Right lobe of liver (tissue), 6 donors: ENCODE data around the gene CFH. TPM values are rescaled to one million over a fixed set of nuclear protein-coding genes. Genes with fewer than 3 reads are reported as not detected.
"Not testable (repeated sequence)": the region's sequence is repeated elsewhere in the genome, so short reads cannot be mapped to it uniquely, and the experiment has no call there.

Experiments
- ATAC-seq, 4 donors: fragments of 200-7000 bp; cut with Tn5 transposase; one replicate each; pipeline ENCODE4 v1.9.1; 2020; ENCODE audit warnings: mild to moderate bottlenecking in 4 of 4, moderate library complexity in 4 of 4
- DNase-seq, 3 donors: peaks; one replicate each; pipeline ENCODE4 v3.0.0-alpha.2; 2020
- H3K27ac ChIP-seq, 3 donors: fragments of 200-600 bp; one replicate each; pipeline ENCODE4 v1.8.0; 2022
- H3K27me3 ChIP-seq, 2 donors: fragments of 200-600 bp; one replicate each; pipeline ENCODE4 v1.8.0; 2022
- H3K36me3 ChIP-seq, 4 donors: fragments of 200-600 bp; sonication (generic) in 1 of 4; one replicate each; pipeline versions ENCODE4 v1.5.1 to v1.8.0; 2017 to 2022; ENCODE audit warnings: control low read depth in 1 of 4
- H3K4me1 ChIP-seq, 4 donors: fragments of 200-600 bp; sonication (generic) in 1 of 4; one replicate each; pipeline versions ENCODE4 v1.5.1 to v1.8.0; 2017 to 2022; ENCODE audit warnings: control low read depth in 1 of 4
- H3K4me3 ChIP-seq, 3 donors: fragments of 200-600 bp; one replicate each; pipeline ENCODE4 v1.8.0; 2022
- H3K9me3 ChIP-seq, 4 donors: fragments of 200-600 bp; sonication (generic) in 1 of 4; one replicate each; pipeline versions ENCODE4 v1.5.1 to v1.8.0; 2017 to 2022; ENCODE audit warnings: control low read depth in 1 of 4
- CTCF ChIP-seq, 4 donors: fragments of 200-600 bp in 3 of 4; fragments of 450-650 bp in 1 of 4; IDR thresholded peaks; one replicate each; pipeline versions ENCODE4 v1.5.1 to v1.8.0; 2016 to 2022; ENCODE audit warnings: antibody characterized with exemption in 4 of 4, mild to moderate bottlenecking in 2 of 4
- POLR2A ChIP-seq: fragments of 450-650 bp; IDR thresholded peaks from one replicate; pipeline ENCODE4 v1.6.1; 2017; ENCODE audit warnings: antibody characterized with exemption, mild to moderate bottlenecking
- WGBS: methylation state at CpG from one replicate; pipeline ENCODE4 v1.1.6; 2018; ENCODE audit warnings: low coverage, low lambda C conversion rate; ENCODE audit not compliant: insufficient coverage; ENCODE audit errors: missing lambda C conversion rate; 5-methylcytosine and 5-hydroxymethylcytosine counted together
- intact Hi-C, 2 donors: fragments of 100-400 bp; cut with DNase I; formaldehyde crosslinking; loops; one replicate each; pipeline versions ENCODE4 v1.11.2 to v1.14.1; 2022
- total RNA-seq, 6 experiments: library from RNA; depleted of rRNA in 2 of 6; stranded (reverse); fragments of >200 nt in 2 of 6; fragmentation: NEBNext Ultra II Directional in 3 of 6; extraction: Animal tissue kit (Norgen Biotek cat#: 25700) in 3 of 6; gene quantifications; one replicate each; pipeline versions ENCODE4 v1.1.0 to v1.2.4, GENCODE V29; 2016 to 2023
- donor health status: DM: no; HTN: yes; CAD: no.
- donor health status: DM: no; HTN: no; CAD: no.
- donor health status: DM: no; HTN: no; CAD: no.
- donor health status: DM: no; HTN: yes; CAD: no.
- donor health status: DM: no; HTN: yes; CAD: no.

The CFH gene
- total RNA-seq, 6 experiments from 2014 or later, result 663 to 1,371 (median 1,032) TPM

GRCh38 chr1:196774603-196775002 lies 122.8 kb downstream of the CFH start, which contains the start of gene CFHR3:
TSS of gene CFHR3 (plus strand) at chr1:196774840. CDS start at chr1:196774887, 47 bp downstream.
- no peak for DNase-seq
- Histone ChIP-seq H3K4me1 (peaks cover 0 to 27% (median 3%) of the 10 kb centered on the region in 4 donors), H3K36me3 (no peaks in the 10 kb centered on the region), H3K27ac (peak within 1 kb of the TSS; percentile 51 to 87 (median 84)), H3K4me3 (peak within 1 kb of the TSS; percentile 16 to 50 (median 47)), H3K27me3 (no peaks in the 10 kb centered on the region), H3K9me3 (no peaks in the 10 kb centered on the region)
- ATAC-seq, result peak; percentile 65 to 77 (median 74)
- intact Hi-C loops, result no loop called here
- no peak for TF ChIP-seq POLR2A
- TF ChIP-seq CTCF (IDR thresholded peaks at IDR 0.05), result no peak

- TF ChIP-seq CTCF (IDR thresholded peaks at IDR 0.05), result no peak
- 50% methylated on average over 7 of the region's 13 CpGs for WGBS
- H3K4me3 ChIP-seq, result peak overlapping the region in 2 of 3 donors; percentile 47 to 50
- H3K27ac ChIP-seq, result peak overlapping the region in 2 of 3 donors; percentile 84 to 87
- H3K9me3 ChIP-seq, result no peaks in the 10 kb centered on the region
- H3K36me3 ChIP-seq, result peaks cover 0 to 10% (median 0%) of the 10 kb centered on the region in 4 donors
- H3K4me1 ChIP-seq, result peaks cover 0 to 22% (median 0%) of the 10 kb centered on the region in 4 donors
- intact Hi-C loops, result no loop called here
- DNase-seq (no peak), ATAC-seq (no peak)
- no peaks in the 10 kb centered on the region for H3K27me3 ChIP-seq
These were observed 125.8 kb downstream of the CFH start for GRCh38 chr1:196777603-196778002.

- Histone ChIP-seq H3K36me3 (peaks cover 0 to 10% (median 0%) of the 10 kb centered on the region in 4 donors), H3K9me3 (no peaks in the 10 kb centered on the region), H3K4me1 (peaks cover 0 to 13% (median 0%) of the 10 kb centered on the region in 4 donors), H3K4me3 (no peak overlapping the region), H3K27ac (peak overlapping the region in 1 of 3 donors; percentile 21), H3K27me3 (no peaks in the 10 kb centered on the region)
- peak in 1 of 4 donors; percentile 12 for ATAC-seq
- TF ChIP-seq CTCF (IDR thresholded peaks at IDR 0.05), result peak in 1 of 4 donors; percentile 6
- TF ChIP-seq POLR2A, result no peak
- no peak for DNase-seq
- intact Hi-C loops, result no loop called here
- WGBS, result 100% methylated on average over 1 of the region's 1 CpG
These were observed 127.2 kb downstream of the CFH start for GRCh38 chr1:196779093-196779492.

GRCh38 chr1:196791252-196791651 lies 139.4 kb downstream of the CFH start:
- ATAC-seq, result peak in 3 of 4 donors; percentile 25 to 62 (median 52)
- H3K9me3 ChIP-seq, H3K4me1 ChIP-seq, DNase-seq, H3K4me3 ChIP-seq, H3K27ac ChIP-seq, H3K27me3 ChIP-seq, intact Hi-C loops: not testable (repeated sequence)
- WGBS, result no CpG with 5 or more reads among the region's 1 CpG
- H3K36me3 ChIP-seq, result peaks cover 0 to 42% (median 11%) of the 10 kb centered on the region in 4 donors

- H3K4me1 ChIP-seq, H3K27me3 ChIP-seq, H3K27ac ChIP-seq, H3K9me3 ChIP-seq, DNase-seq, H3K4me3 ChIP-seq, intact Hi-C loops: not testable (repeated sequence)
- ATAC-seq, result peak in 2 of 4 donors; percentile 33 to 38
- H3K36me3 ChIP-seq, result peaks cover 0 to 20% (median 4%) of the 10 kb centered on the region in 4 donors
- WGBS, result 29% methylated on average over 3 of the region's 4 CpGs
These were observed 142.3 kb downstream of the CFH start for GRCh38 chr1:196794103-196794502.

Other genes starting within 250 kb of the CFH start
- 1 to 10 TPM; 5.3 to 8.4 (median 7.5) TPM for gene KCNT2, start 43.6 kb upstream of the CFH start, total RNA-seq
- 100 to 1,000 TPM; 105 to 479 (median 372) TPM for gene CFHR3, start 122.8 kb downstream of the CFH start, total RNA-seq
- 1,000 to 10,000 TPM in 2 of 6 experiments, 100 to 1,000 TPM in 4; 490 to 1,248 (median 629) TPM for gene CFHR1, start 167.7 kb downstream of the CFH start, total RNA-seq
- 100 to 1,000 TPM in 1 of 6 experiments, 10 to 100 TPM in 5; 41.2 to 135 (median 60.9) TPM for gene CFHR4, start 236.0 kb downstream of the CFH start, total RNA-seq